ENCODE data around the gene SMS.

The SMS gene

GRCh38 chrX:22040184-22040583, 99.7 kb downstream of the SMS start:
- no peak for TF ChIP-seq CTCF (conservative IDR thresholded peaks at IDR 0.05; ENCODE audit: low read depth)
- CTCF ChIA-PET = no interaction called here
- no peak overlapping the region for H3K27ac ChIP-seq
- no peak for DNase-seq (ENCODE audit: low spot score)
- POLR2A ChIA-PET (ENCODE audit: low non-redundant PET) = no interaction called here

- ChIA-PET POLR2A (ENCODE audit: low non-redundant PET) (no interaction called here), CTCF (interaction anchor here (0.5 kb wide), 1 partner anchor 38 kb away, joined by 7 read pairs; no protein-coding TSS in a partner anchor)
- H3K27ac ChIP-seq = no peak overlapping the region
- TF ChIP-seq CTCF (conservative IDR thresholded peaks at IDR 0.05; ENCODE audit: low read depth) = no peak
- no peak for DNase-seq (ENCODE audit: low spot score)
Measured at GRCh38 chrX:22041907-22042530, 101.5 kb downstream of the SMS start.

GRCh38 chrX:22043872-22044271, 103.4 kb downstream of the SMS start:
- CTCF ChIA-PET = interaction anchor here (0.9 kb wide), 1 partner anchor 17 kb away, joined by 4 read pairs; no protein-coding TSS in a partner anchor

More at GRCh38 chrX:22043872-22044271, 103.4 kb downstream of the SMS start:
- no peak for TF ChIP-seq CTCF (conservative IDR thresholded peaks at IDR 0.05; ENCODE audit: low read depth)
- POLR2A ChIA-PET (ENCODE audit: low non-redundant PET) = no interaction called here
- no peak for DNase-seq (ENCODE audit: low spot score)
- no peak overlapping the region for H3K27ac ChIP-seq

Measured in RWPE1 (cell line).